H4 (cell line): ENCODE data around the gene KCNF1. TPM values are rescaled to one million over a fixed set of nuclear protein-coding genes. Genes with fewer than 3 reads are reported as not detected.

ENCODE experiments used
- DNase-seq: peaks from one replicate; pipeline ENCODE4 v3.0.0-alpha.2; 2015; ENCODE audit warnings: low spot score
- total RNA-seq: library from RNA; depleted of rRNA; stranded (reverse); fragments of >200 nt; shearing (Covaris generic); gene quantifications from 2 replicates; pipeline ENCODE4 v1.2.3, GENCODE V29; 2014; rRNA removed

The KCNF1 gene
- total RNA-seq: 0.14 TPM in 1 of 2 replicates, not detected in the other

GRCh38 chr2:10911291-10912075 lies at the start of gene KCNF1:
Gene KCNF1 (plus strand): TSS chr2:10911934. CDS start chr2:10912427, 493 bp downstream.
- peak; percentile 54 for DNase-seq

GRCh38 chr2:10862330-10862729 lies 49.4 kb upstream of the KCNF1 start:
- DNase-seq: no peak

- DNase-seq: no peak
Measured at GRCh38 chr2:10863047-10863446, 48.7 kb upstream of the KCNF1 start.

GRCh38 chr2:10863837-10864236 lies 47.9 kb upstream of the KCNF1 start:
- peak; percentile 19 for DNase-seq

GRCh38 chr2:10864251-10864650 lies 47.5 kb upstream of the KCNF1 start:
- DNase-seq: no peak

GRCh38 chr2:10864861-10865636 lies 46.7 kb upstream of the KCNF1 start:
- no peak for DNase-seq

- DNase-seq: no peak
Measured at GRCh38 chr2:10865841-10866240, 45.9 kb upstream of the KCNF1 start.

GRCh38 chr2:10867692-10868420 lies 43.9 kb upstream of the KCNF1 start:
- DNase-seq: no peak

- DNase-seq: no peak
Measured at GRCh38 chr2:10868465-10869314, 43.0 kb upstream of the KCNF1 start.

- no peak for DNase-seq
Measured at GRCh38 chr2:10871978-10872377, 39.8 kb upstream of the KCNF1 start.

- no peak for DNase-seq
Measured at GRCh38 chr2:10873171-10873570, 38.6 kb upstream of the KCNF1 start.

- no peak for DNase-seq
Measured at GRCh38 chr2:10873790-10874437, 37.8 kb upstream of the KCNF1 start.

- no peak for DNase-seq
Measured at GRCh38 chr2:10875126-10875525, 36.6 kb upstream of the KCNF1 start.

- DNase-seq: no peak
Measured at GRCh38 chr2:10876394-10876793, 35.3 kb upstream of the KCNF1 start.

GRCh38 chr2:10876963-10877362 lies 34.8 kb upstream of the KCNF1 start:
- no peak for DNase-seq

- no peak for DNase-seq
Measured at GRCh38 chr2:10877651-10878111, 34.1 kb upstream of the KCNF1 start.

- no peak for DNase-seq
Measured at GRCh38 chr2:10878268-10878915, 33.3 kb upstream of the KCNF1 start.

GRCh38 chr2:10879159-10879558 lies 32.6 kb upstream of the KCNF1 start:
- DNase-seq: no peak

- no peak for DNase-seq
Measured at GRCh38 chr2:10879624-10880585, 31.8 kb upstream of the KCNF1 start.
